ENCODE results near the gene HDGFL2. TPM values are rescaled to one million over a fixed set of nuclear protein-coding genes. Genes with fewer than 3 reads are reported as not detected.

The HDGFL2 gene
- polyA plus RNA-seq, 1 donor, result 58.8 TPM

DNA sequence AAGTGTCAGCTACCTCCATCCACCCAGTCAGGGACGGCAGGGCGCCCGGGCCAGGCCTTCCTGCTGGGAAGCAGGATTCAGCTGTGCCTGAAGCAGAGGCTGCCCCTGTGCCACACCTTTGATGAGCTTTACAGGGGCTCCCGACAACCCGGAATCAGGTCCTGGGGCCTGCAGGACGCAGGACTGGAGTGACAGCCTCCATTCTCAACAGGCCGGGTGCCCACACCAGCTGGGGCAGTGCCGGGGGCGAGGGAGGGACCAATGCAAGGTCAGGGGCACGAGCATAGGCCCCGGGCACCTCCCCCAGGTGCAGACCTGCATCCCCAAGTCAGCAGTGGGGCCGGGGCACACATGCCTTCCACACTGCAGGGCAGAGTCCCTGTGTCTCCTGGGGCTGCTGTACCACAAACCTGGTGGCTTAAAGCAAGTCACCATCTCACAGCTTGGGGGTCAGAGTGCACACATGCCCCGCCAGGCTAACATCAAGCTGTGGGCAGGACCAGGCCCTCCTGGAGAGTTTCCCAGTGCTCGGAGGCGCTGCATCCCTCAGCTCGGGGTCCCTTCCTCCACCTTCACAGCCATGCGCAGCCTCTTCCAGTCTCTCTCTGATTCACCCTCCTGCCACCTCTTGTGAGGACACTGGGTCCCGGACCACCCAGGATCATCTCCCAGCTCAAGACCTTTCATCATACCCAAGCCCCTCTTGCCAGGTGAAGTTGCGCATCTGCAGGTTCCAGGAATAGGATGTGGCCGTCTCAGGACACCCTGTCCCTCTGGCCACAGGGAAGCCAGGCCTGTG is 27.9 kb upstream of the HDGFL2 start:
- no peak for DNase-seq

DNA sequence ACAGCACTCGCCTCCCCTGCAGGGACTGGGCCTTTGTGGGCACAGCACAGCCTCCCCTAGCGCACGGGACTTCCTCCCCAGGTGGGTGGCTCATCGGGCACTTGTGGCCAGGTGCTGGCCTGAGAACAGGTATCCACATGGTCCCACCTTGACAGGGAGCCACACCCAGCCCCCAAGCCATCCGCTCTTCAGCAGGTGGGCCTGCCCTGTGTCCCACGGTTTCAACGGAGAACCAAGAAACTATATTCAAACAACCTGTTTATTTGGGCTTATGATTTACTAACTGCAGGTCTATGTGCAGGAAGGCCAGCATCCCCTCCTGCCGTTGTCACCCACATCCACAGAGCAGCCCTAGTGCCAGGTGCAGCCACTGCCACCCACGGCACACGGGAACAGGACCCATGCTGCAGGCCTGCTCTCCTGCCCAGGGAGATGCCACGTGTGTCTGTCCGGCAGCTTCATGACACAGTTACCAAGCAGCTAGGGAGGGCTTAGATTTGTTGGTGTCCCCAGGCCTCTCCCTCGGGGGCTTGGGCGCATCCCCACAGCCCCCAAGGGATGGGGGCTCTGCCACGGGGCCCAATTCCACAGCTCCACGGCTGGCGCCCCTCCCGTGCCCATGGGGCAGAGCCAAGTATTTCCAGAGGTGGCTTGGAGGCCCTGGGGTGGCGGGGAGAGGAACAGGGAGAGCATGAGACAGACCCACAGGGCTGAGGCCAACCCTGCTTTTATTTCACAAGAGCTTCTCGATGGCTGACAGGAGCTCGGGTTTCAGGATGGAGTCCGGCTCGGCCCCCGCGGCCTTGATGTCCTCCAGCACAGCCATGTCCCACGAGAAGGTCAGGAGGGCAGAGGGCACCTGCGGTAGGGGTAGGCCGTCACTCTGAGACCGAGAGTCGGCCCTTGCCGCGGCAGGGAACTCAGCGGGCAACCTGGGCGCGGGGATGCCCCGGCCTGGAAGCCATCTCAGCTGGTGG is 27.0 kb upstream of the HDGFL2 start:
- no peak for DNase-seq

DNA sequence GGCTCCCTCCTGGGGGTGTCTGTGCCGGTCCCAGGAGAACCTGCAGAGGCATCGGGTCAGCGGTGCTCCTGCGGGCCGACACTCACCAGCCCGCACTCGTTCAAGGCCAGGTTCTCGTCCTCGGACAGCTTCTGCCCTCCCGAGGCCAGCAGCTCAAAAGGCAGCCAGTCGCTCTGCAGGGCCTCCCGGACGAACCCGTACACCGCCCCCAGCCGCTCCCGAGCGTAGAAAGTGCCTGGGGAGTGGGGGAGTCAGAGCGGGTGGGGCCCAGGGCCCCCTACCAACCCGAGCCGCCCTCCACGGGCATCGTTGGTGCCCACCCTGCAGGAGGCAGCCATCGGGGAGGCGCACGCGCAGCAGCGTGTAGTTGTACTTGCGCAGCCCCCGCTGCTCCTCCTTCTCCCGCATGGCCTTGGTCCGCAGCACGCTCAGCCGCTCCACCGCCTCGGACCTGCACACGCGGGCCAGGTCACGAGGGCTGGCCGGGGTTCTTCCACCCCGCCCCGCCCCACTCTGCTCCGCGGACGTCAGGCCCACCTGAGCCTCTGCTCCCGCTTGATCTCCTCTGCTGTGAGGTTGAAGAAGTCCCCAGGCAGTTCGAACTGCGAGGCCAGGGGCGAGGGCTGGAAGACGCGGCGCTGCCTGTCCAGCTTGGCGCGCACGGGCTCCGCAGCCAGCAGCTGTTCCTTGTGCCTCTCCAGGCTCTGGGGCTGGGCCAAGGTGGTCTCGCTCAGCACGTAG is 26.0 kb upstream of the HDGFL2 start:
- no peak for DNase-seq

DNA sequence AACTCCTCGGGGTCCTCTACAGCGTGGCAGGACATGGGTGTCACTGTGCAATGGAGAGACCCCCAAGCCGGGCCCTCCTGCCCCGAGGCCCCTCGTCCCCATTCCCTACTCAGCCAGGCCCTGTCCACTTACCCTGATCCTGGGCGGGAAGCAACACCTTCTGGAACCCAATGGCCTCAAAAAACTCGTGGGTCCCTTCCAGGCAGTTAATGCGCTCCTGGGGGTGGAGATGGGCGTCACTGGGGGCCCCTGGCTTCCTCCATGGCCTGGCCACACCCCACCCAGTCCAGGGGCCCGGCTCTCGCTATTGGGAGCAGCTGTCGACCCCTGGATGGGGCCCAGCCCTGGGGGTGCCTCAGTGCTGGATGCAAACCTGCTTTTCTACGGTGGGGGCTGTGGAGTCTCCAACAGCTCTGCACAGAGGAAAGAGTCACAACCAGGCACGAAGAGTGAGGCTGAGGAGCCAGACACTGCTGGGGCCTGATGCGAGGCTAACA is 25.3 kb upstream of the HDGFL2 start:
- no peak for DNase-seq

DNA sequence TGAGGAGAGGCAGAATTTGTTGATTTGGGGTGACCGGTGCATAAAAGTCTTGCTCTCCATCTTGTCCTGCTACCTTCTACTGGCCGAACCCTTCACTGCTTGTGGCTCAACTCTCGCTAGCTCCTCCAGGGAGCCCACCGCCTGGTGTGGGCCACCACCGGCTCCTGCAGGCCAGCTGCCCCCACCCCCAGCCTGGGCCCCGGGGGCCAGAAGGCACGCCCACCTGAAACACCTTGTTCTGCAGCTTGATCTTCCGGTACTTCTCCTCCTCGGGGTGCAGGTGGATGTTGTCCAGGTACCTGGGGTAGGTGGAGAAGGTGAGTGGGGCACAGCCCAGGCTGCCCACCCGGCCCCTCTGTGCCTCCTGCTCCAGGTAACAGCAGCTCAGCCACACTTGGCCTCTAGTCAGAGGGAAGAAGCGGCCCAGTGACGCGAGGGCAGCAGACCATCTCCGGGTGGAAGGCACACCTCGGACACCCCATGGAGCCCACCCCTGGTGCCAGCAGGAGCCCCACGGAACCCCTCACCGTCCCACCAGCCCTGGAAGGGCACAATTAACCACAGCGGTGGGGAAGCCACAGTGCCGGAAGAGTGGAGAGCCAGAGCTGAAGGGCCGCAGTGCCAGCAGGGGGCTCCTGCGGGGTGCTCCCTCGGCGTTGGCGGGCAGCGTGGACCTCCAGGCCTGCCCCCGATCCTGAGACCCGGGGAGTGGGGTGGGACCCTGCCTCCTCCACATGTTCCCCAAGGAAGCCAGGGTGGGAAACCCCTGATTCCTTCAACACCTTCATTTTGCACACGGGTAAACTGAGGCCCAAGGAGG is 24.6 kb upstream of the HDGFL2 start:
- no peak for DNase-seq

DNA sequence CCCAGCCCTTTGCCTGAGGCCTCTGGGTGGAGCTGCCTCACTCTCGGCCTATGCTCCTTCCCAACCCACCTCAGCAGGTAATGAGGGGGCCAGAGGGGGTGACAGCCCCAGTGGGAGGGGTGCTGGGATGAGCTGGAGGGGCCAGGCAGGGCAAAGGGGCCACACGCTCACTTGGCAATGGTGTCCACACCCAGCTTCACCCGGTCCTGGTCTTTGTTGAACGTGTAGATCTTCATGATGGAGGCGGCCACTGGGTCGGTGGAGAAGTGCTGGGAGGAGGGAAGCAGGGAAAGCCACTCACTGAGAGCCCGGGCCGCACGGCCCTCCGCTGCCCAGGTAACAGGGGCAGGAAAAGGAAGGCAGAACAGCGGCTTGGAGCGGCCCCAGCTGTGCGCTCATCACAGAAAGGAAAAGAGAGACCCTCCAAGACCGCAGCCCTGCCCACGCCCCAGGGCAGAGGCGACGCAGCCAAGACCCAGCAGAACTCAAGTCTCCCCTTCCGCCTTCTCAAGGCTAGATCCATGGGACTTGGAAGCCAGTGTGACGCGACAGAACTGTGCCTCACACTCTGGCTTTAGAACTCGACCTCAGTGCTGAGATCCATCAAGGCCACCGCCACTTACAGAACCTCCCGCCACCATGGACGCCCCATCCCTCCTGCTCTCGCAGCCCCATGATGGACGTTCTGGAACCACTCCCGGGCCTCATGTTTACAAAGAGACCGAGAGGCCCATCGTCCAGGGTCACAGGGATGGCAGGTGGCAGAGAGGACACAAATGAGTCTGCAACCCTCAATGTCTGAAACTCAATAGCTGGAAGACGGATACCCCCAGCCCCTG is 23.7 kb upstream of the HDGFL2 start:
- no peak for DNase-seq

DNA sequence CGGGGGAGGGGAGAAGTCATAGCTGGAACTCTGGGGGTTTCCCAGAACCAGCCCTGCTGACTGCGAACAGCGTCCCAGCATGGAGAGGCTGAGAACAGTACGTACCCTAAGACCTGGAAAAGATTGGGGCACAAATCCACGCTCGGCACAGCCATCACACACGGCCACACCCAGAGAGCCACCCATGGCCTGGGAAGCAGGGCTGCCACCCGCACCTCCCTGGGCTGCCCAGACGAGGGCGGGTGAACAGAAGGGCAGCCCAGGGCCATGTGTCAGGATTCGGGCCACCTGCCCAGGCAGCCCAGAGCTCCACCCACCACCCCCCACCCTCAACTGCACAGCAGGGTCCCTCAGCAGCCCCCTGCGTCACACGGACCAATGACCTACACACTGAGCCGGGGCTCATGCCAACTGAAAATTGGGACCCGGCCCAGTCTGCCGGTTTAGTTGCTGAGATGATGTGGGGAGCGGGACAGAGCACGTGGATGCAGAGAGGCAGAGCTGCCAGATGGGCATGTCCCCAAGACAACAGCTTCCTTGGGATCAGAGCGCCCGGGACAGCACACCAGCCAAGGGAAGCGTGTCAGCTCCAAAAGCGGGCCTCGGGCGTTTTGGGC is 23.0 kb upstream of the HDGFL2 start:
- DNase-seq, result no peak

DNA sequence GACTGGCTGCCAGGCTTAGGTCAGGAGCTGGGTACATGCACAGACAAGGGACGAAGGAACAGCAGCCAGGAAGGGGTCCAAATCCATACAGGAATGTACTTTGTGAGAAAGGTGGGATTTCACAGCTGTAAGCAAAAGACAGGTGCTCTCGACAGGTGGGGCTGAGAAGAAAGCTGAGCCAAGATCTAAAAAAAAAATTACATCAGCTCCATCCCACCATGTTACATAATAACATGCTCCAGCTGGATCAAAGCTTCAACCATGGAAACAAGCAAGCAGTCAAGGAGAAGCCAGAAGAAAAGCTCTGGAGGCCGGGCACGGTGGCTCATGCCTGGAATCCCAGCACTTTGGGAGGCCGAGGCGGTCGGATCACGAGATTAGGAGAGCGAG is 22.5 kb upstream of the HDGFL2 start:
- no peak for DNase-seq

DNA sequence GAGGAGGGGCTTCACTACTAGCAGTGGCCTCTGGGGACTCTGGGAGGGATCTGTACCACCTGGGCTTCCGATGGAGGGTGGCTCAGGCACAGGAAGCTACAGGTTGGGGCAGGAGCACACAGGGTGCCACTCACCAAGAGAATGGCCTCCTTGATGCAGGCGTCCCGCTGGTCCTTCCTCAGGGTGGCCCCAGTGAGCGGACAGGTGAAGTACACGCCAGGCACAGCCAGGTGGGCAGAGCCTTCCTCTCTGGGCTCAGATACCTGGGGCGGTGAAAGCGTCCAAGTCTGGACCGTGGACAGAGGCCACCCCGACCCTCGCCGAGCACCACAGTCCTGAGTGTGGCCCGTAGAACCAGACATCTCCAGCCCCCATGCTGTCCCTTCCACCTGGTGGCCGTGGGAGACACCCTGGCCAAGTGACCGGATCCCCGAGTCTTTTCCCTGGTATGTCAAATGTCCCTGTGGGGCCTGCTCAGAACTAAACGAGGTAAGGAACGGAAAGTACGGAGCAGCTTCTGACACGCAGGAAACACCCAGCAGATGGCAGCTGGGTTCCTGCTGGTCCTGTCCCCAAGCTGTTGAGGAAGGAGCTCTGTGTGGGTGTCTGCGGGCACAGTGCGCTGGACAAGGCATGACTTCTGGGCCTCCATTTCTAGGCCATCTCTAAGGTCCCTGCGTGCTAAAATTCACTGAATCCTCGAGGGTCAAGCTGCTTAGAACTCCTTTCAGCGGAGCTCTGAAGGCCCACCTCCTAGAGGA is 19.7 kb upstream of the HDGFL2 start:
- DNase-seq, result no peak

DNA sequence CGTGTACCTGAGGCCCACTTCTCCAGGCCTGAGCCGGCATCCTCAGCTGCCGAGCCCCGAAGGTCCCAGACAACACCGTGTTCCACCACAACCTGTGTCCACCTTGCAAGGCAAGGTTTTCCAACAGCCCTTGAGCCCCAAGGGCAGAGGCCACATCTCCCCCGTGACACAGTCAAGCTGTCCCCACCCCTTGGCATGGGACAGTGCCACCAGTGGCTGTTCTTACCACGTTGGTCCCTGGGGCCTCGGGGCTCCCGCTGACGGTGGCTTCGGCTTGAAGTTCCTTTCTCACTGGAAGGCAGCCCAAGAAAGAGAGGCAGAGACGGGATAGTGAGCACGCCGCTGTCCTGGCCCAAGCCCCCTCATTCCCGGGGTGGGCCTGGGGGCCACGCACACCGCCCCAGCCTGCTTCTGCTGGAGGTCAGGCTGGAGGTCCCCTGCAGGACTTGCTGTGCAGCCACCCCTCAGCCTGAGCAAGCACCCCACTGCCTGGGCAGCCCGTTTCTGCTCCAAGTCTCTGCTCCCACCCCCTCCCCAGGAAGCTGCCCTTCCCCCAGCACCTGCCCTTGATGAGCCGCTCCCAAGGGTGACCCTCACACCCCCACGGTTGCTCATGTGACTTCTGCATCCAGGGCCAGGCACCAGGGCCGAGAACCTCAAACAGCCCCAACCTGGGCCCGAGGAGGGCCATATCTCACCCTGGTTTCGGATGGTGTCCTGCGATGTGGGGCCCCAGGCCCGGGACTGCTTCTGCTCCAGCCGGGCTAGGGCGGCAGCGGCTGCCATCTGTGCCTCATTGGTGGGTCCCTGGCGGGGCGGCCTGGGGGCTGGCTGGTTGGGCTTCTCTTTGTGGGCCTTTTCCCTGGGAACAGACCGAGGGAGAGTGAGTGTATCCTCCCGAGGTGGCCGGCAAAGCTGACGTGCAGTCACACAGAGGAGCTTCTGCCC is 18.6 kb upstream of the HDGFL2 start:
- DNase-seq, result no peak

DNA sequence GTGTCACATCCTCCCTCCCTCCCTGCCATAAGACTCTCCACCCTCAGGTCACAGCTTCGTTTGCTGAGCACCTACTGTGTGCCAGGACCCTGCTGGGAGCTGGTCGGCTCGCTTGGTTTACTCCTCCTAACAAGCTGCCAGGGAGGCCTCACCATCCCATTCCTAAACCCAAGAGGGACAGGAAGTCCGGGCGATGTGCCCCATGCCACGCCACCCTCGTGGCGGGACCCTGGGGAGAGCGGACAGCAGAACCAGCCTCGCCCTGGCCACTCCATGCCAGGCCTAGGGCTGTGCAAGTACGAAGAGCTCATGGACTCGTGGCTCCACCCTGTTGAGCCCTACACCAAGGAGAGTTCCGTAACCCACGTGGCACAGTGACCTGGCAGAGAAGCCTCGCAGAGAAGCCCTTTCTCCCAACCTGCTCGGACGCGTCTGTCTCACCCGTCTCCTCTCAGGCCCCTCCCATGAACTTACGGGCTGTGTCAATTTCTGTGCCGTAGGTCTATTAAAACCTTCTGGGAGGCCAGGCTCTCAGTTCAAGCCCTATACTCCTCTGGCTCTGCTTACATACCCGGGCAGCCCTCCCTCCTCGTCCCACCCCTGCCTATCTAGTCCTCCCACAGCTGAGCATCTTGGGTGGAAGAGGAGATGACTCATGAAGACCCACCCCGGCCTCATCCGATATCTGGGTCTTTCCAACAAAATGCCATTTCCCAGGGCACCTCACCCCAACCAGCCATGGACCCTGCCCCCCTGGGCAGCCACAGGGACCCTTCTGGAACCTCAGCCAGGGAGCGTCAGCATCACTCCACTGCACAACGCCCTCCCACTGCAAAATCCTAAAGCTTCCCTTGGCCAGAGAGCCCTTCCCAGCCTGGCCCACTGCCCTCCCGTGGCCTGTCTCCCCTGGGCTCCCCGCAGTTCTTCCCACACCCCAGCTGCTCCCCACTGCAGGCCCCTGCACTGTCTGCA is 17.1 kb upstream of the HDGFL2 start:
- DNase-seq, result no peak

DNA sequence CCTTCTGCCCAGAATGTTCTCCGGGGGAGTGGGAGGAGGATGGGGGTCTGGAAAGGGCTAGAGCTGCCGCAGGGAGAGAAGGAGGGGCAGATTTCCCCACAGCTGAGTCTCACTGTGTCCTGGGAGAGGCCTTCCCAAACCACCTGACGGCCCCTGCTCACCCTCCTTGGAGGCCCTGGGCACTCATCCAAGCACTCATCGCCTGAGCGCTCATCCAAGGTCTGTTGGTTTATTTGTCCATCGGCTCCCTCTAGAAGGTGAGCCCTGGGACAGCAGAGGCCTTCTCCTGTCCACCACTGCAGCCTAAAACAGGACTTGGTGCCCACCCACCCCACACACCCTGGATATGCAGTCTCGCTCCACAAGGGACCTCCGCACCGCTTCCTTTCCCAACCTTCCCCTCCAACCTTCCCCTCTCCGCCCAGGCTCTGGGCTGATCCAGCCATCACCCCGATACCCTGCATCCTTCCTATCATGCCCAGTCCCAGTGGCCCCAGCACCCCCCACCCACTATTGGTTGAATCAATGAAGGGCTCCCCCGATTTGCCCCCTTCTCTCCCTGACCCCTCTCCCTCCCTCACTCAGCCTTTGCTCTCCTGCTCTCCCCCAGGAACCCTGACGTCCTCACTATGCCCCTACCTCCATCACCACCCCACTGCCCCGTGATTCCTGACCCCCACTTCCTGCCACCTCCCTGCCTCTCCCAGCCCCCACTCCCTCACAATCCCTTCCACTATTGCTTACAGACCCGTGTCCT is 16.2 kb upstream of the HDGFL2 start:
- peak; percentile 82 for DNase-seq

DNA sequence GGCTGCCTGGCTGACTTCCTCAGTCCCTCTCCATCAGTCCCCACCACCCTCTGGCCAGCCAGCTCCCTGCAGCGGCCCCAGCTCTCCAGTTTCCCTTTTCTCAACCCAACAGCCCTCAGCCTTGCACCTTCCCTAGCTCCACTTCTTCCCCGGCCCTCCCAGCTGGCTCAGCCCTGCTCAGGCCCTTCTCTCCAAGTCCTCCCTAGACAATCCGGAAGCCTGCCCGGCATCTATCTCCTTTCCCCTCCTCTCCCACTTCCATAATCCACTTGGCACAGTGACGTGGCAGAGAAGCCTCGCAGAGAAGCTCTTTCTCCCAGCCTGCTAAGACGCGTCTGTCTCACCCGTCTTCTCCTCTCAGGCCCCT is 15.6 kb upstream of the HDGFL2 start:
- no peak for DNase-seq

DNA sequence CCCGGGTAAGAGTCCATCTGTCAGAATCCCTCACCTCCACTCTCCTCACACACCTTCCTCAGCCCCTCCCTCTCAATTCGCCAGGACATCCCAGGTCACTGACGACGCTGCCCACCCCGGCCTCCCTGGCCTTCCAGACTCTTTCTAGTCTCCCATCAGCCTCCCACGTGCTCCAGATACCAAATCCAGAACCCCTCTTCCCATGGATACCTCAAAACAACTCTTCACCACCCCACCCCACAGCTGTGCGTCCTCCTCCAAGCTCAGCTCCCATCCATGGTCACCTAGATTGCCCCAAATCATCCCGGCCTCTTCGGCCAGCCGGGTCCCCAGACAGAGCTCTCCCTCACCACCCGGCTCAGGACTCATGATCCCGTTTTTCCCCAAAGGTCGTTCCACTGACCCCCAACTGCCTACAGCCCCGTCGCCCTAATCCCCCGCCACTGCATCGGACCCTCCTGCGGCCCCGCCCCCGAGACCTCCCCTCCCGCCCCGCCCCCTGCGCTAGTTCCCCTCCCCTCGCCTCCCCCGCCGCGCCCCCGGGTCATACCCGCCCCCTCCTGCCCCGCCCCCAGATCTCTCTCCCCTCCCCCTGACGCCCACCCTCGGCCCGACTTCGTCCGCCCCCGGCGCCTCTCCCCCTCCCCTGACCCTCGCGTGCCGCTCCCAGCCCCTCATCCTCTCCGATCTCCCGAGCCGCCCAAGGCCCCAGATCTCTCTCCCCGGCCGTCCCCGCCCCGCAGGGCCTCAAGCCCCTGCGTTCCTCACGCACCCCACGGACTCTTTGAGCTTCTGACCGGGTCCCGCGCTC is 15.0 kb upstream of the HDGFL2 start:
- no peak for DNase-seq
